ENCODE data around the gene GCGR.

The GCGR gene

GRCh38 chr17:81806461-81807209 lies 2.7 kb downstream of the GCGR start:
- no peaks in the 10 kb centered on the region for H3K36me3 ChIP-seq (ENCODE audit: insufficient read depth, low read length)
- no peak overlapping the region for H3K27ac ChIP-seq (ENCODE audit: low read depth, low read length)
- H3K9me3 ChIP-seq (ENCODE audit: insufficient read depth, low read depth, low read length): no peaks in the 10 kb centered on the region
- H3K4me1 ChIP-seq (ENCODE audit: insufficient read depth, low read length): no peaks in the 10 kb centered on the region
- peaks cover 63% of the 10 kb centered on the region for H3K27me3 ChIP-seq (ENCODE audit: insufficient read depth, low read length)
- H3K4me3 ChIP-seq (ENCODE audit: low read length): no peak overlapping the region
- 62% methylated on average over 23 of the region's 23 CpGs for WGBS
- no peak overlapping the region for H3K9ac ChIP-seq (ENCODE audit: low read depth, low read length)

DNA sequence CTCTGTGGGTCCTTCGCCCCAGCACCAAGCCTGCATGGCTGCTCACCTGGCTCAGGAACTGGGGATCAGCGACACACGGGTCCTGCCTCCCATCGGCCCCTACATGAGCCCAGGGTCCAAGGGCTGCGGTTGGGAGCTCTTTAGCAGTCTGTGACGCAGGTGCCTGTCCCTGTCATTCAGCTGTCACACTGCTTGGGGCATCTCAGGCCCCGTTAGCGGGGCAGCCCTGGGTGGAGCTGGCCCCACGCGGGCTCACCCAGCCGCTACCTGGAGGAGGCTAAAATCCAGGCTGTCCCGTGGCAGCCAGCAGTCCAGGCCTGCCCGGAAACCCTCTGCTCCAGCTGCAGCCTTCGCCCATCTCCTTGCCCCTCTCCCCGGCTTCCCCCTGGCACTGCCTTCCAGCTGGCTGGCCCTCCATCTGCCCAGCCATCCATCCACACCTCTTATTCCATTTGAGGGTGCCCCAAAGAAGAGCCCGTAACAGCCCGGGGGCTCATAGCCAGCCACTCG lies 3.3 kb downstream of the GCGR start:
- Histone ChIP-seq H3K36me3 (ENCODE audit: insufficient read depth, low read length) (no peaks in the 10 kb centered on the region), H3K9ac (ENCODE audit: low read depth, low read length) (no peak overlapping the region), H3K27me3 (ENCODE audit: insufficient read depth, low read length) (peaks cover 57% of the 10 kb centered on the region), H3K4me3 (ENCODE audit: low read length) (no peak overlapping the region), H3K27ac (ENCODE audit: low read depth, low read length) (no peak overlapping the region), H3K4me1 (ENCODE audit: insufficient read depth, low read length) (no peaks in the 10 kb centered on the region), H3K9me3 (ENCODE audit: insufficient read depth, low read depth, low read length) (no peaks in the 10 kb centered on the region)
- 74% methylated on average over 18 of the region's 18 CpGs for WGBS

- 85% methylated on average over 13 of the region's 13 CpGs for WGBS
- no peak overlapping the region for H3K27ac ChIP-seq (ENCODE audit: low read depth, low read length)
- no peak overlapping the region for H3K9ac ChIP-seq (ENCODE audit: low read depth, low read length)
- H3K4me1 ChIP-seq (ENCODE audit: insufficient read depth, low read length): no peaks in the 10 kb centered on the region
- H3K36me3 ChIP-seq (ENCODE audit: insufficient read depth, low read length): no peaks in the 10 kb centered on the region
- H3K27me3 ChIP-seq (ENCODE audit: insufficient read depth, low read length): peaks cover 51% of the 10 kb centered on the region
- no peaks in the 10 kb centered on the region for H3K9me3 ChIP-seq (ENCODE audit: insufficient read depth, low read depth, low read length)
- no peak overlapping the region for H3K4me3 ChIP-seq (ENCODE audit: low read length)
These were observed 3.9 kb downstream of the GCGR start for GRCh38 chr17:81807839-81808238.

DNA sequence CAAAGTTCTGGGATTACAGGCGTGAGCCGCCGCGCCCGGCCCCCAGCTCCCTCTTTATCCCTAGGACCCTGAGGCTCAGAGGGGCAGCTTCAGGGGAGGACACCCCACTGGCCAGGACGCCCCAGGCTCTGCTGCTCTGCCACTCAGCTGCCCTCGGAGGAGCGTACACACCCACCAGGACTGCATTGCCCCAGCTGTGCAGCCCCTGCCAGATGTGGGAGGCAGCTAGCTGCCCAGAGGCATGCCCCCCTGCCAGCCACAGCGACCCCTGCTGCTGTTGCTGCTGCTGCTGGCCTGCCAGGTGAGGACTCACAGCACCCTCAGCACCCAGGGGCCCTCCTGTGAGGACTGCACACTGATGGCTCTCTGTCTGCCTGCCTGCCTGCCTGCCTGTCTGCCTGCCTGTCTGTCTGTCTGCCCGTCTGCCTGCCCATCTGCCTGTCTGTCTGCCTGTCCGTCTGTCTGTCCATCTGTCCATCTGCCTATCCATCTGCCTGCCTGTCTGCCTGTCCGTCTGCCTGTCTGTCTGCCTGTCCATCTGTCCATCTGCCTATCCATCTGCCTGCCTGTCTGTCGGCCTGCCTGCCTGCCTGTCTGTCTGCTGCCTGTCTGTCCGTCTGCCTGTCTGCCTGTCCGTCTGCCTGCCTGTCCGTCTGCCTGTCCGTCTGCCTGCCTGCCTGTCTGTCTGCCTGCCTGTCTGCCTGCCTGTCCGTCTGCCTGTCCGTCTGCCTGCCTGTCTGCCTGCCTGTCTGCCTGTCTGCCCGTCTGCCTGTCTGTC lies 5.0 kb downstream of the GCGR start:
- Histone ChIP-seq H3K4me1 (ENCODE audit: insufficient read depth, low read length) (no peaks in the 10 kb centered on the region), H3K27ac (ENCODE audit: low read depth, low read length) (no peak overlapping the region), H3K4me3 (ENCODE audit: low read length) (no peak overlapping the region), H3K27me3 (ENCODE audit: insufficient read depth, low read length) (peaks cover 40% of the 10 kb centered on the region), H3K36me3 (ENCODE audit: insufficient read depth, low read length) (no peaks in the 10 kb centered on the region), H3K9ac (ENCODE audit: low read depth, low read length) (no peak overlapping the region), H3K9me3 (ENCODE audit: insufficient read depth, low read depth, low read length) (no peaks in the 10 kb centered on the region)
- 87% methylated on average over 20 of the region's 20 CpGs for WGBS

GRCh38 chr17:81809556-81809998 lies 5.6 kb downstream of the GCGR start:
- 83% methylated on average over 7 of the region's 7 CpGs for WGBS
- no peaks in the 10 kb centered on the region for H3K9me3 ChIP-seq (ENCODE audit: insufficient read depth, low read depth, low read length)
- H3K9ac ChIP-seq (ENCODE audit: low read depth, low read length): no peak overlapping the region
- H3K4me3 ChIP-seq (ENCODE audit: low read length): no peak overlapping the region
- H3K27me3 ChIP-seq (ENCODE audit: insufficient read depth, low read length): peaks cover 34% of the 10 kb centered on the region
- H3K4me1 ChIP-seq (ENCODE audit: insufficient read depth, low read length): no peaks in the 10 kb centered on the region
- H3K27ac ChIP-seq (ENCODE audit: low read depth, low read length): no peak overlapping the region
- H3K36me3 ChIP-seq (ENCODE audit: insufficient read depth, low read length): no peaks in the 10 kb centered on the region

DNA sequence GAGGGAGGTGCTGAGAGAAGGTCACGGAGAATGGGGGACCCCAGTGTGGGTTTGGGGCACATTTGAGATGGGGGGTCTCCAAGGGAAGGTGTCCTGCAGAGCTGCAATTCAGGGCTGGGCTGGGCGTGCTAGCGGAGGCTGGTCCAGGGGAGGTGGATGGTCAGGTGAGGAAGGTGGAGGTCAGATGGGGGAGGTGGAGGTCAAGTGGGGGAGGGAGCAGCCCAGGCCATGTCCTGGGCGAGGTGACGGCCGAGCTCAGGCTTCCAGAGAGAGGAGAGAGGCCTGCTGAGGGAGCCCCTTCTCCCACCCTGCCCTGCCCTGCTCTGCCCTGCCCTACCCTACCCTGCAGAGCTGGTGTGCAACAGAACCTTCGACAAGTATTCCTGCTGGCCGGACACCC lies 6.5 kb downstream of the GCGR start:
- H3K9me3 ChIP-seq (ENCODE audit: insufficient read depth, low read depth, low read length): no peaks in the 10 kb centered on the region
- WGBS: 80% methylated on average over 8 of the region's 8 CpGs
- H3K36me3 ChIP-seq (ENCODE audit: insufficient read depth, low read length): no peaks in the 10 kb centered on the region
- no peak overlapping the region for H3K4me3 ChIP-seq (ENCODE audit: low read length)
- H3K27me3 ChIP-seq (ENCODE audit: insufficient read depth, low read length): peaks cover 25% of the 10 kb centered on the region
- no peak overlapping the region for H3K9ac ChIP-seq (ENCODE audit: low read depth, low read length)
- no peaks in the 10 kb centered on the region for H3K4me1 ChIP-seq (ENCODE audit: insufficient read depth, low read length)
- no peak overlapping the region for H3K27ac ChIP-seq (ENCODE audit: low read depth, low read length)

DNA sequence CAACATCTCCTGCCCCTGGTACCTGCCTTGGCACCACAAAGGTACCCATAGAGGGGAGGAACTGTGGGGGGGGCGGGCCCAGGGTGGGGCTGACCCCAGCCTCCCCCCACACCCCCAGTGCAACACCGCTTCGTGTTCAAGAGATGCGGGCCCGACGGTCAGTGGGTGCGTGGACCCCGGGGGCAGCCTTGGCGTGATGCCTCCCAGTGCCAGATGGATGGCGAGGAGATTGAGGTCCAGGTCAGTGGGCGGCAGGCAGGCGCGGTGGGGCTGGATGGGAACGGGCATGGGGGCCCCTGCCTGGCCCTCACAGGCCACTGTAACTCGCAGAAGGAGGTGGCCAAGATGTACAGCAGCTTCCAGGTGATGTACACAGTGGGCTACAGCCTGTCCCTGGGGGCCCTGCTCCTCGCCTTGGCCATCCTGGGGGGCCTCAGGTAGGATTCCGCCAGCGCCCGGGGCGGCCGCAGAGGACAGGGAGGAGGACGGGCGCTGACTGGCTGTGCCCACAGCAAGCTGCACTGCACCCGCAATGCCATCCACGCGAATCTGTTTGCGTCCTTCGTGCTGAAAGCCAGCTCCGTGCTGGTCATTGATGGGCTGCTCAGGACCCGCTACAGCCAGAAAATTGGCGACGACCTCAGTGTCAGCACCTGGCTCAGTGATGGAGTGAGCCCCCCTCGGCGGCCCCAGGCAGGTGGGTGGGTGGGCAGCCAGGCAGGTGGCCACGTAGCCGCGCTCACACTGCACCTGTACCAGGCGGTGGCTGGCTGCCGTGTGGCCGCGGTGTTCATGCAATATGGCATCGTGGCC lies 7.1 kb downstream of the GCGR start:
- Histone ChIP-seq H3K9me3 (ENCODE audit: insufficient read depth, low read depth, low read length) (no peaks in the 10 kb centered on the region), H3K36me3 (ENCODE audit: insufficient read depth, low read length) (no peaks in the 10 kb centered on the region), H3K27ac (ENCODE audit: low read depth, low read length) (no peak overlapping the region), H3K4me3 (ENCODE audit: low read length) (no peak overlapping the region), H3K4me1 (ENCODE audit: insufficient read depth, low read length) (no peaks in the 10 kb centered on the region), H3K27me3 (ENCODE audit: insufficient read depth, low read length) (peaks cover 19% of the 10 kb centered on the region), H3K9ac (ENCODE audit: low read depth, low read length) (no peak overlapping the region)
- 92% methylated on average over 42 of the region's 42 CpGs for WGBS

- no peak overlapping the region for H3K9ac ChIP-seq (ENCODE audit: low read depth, low read length)
- no peaks in the 10 kb centered on the region for H3K36me3 ChIP-seq (ENCODE audit: insufficient read depth, low read length)
- no peak overlapping the region for H3K27ac ChIP-seq (ENCODE audit: low read depth, low read length)
- no peak overlapping the region for H3K4me3 ChIP-seq (ENCODE audit: low read length)
- no peaks in the 10 kb centered on the region for H3K9me3 ChIP-seq (ENCODE audit: insufficient read depth, low read depth, low read length)
- no peaks in the 10 kb centered on the region for H3K4me1 ChIP-seq (ENCODE audit: insufficient read depth, low read length)
- WGBS: 90% methylated on average over 24 of the region's 24 CpGs
- H3K27me3 ChIP-seq (ENCODE audit: insufficient read depth, low read length): peaks cover 10% of the 10 kb centered on the region
These were observed 8.0 kb downstream of the GCGR start for GRCh38 chr17:81811705-81812570.

GRCh38 chr17:81812571-81813370 lies 8.8 kb downstream of the GCGR start:
- Histone ChIP-seq H3K27ac (ENCODE audit: low read depth, low read length) (no peak overlapping the region), H3K9ac (ENCODE audit: low read depth, low read length) (no peak overlapping the region), H3K4me1 (ENCODE audit: insufficient read depth, low read length) (no peaks in the 10 kb centered on the region), H3K9me3 (ENCODE audit: insufficient read depth, low read depth, low read length) (no peaks in the 10 kb centered on the region), H3K27me3 (ENCODE audit: insufficient read depth, low read length) (peaks cover 4% of the 10 kb centered on the region; the same call in 1 of the 2 replicates), H3K4me3 (ENCODE audit: low read length) (no peak overlapping the region), H3K36me3 (ENCODE audit: insufficient read depth, low read length) (no peaks in the 10 kb centered on the region)
- WGBS: 90% methylated on average over 43 of the region's 45 CpGs

DNA sequence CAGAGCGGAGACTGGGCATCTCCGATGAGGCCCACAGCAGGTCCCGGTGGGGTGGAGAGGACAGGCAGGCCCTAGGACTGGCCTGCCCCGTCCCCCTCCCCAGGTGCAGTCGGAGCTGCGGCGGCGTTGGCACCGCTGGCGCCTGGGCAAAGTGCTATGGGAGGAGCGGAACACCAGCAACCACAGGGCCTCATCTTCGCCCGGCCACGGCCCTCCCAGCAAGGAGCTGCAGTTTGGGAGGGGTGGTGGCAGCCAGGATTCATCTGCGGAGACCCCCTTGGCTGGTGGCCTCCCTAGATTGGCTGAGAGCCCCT lies 9.4 kb downstream of the GCGR start:
- H3K27me3 ChIP-seq (ENCODE audit: insufficient read depth, low read length): no peaks in the 10 kb centered on the region

More for the DNA sequence above, 9.4 kb downstream of the GCGR start:
- H3K27ac ChIP-seq (ENCODE audit: low read depth, low read length): no peak overlapping the region
- WGBS: 94% methylated on average over 15 of the region's 15 CpGs
- no peak overlapping the region for H3K4me3 ChIP-seq (ENCODE audit: low read length)
- no peaks in the 10 kb centered on the region for H3K4me1 ChIP-seq (ENCODE audit: insufficient read depth, low read length)
- H3K36me3 ChIP-seq (ENCODE audit: insufficient read depth, low read length): no peaks in the 10 kb centered on the region
- no peaks in the 10 kb centered on the region for H3K9me3 ChIP-seq (ENCODE audit: insufficient read depth, low read depth, low read length)
- H3K9ac ChIP-seq (ENCODE audit: low read depth, low read length): no peak overlapping the region

Data from HUES64 (cell line).